Measurements from ENCODE around the gene IKBKE.

- TF ChIP-seq CTCF (optimal IDR thresholded peaks at IDR 0.05 in 1 of 3, IDR thresholded peaks at IDR 0.05 in 1 of 3, conservative IDR thresholded peaks at IDR 0.05 in 1 of 3; ENCODE audit: extremely low read depth in 1 of 3, insufficient read depth in 2 of 3, low read length in 3 of 3): no peak
- TF ChIP-seq EZH2 (IDR thresholded peaks at IDR 0.05; ENCODE audit: low read length): no peak
Measured at GRCh38 chr1:206445911-206446356, 24.3 kb upstream of the IKBKE start.

Measured in keratinocyte (primary cell).